Testis (tissue), 2 donors: Measurements from ENCODE around the gene UQCRH.

Source experiments
- POLR2A ChIP-seq: fragments of 450-650 bp; IDR thresholded peaks from one replicate; pipeline ENCODE4 v1.6.1; 2017; ENCODE audit warnings: antibody characterized with exemption, mild to moderate bottlenecking, moderate library complexity
- TF ChIP-seq, protein P1 (sequence below), 3 experiments: fragments of 450-650 bp in 2 of 3; fragments of 200-600 bp in 1 of 3; sonication (generic) in 1 of 3; IDR thresholded peaks; one replicate each; pipeline ENCODE4 v1.5.1; 2016 to 2019; ENCODE audit warnings: antibody characterized with exemption in 3 of 3, mild to moderate bottlenecking in 2 of 3, moderate library complexity in 1 of 3

DNA sequence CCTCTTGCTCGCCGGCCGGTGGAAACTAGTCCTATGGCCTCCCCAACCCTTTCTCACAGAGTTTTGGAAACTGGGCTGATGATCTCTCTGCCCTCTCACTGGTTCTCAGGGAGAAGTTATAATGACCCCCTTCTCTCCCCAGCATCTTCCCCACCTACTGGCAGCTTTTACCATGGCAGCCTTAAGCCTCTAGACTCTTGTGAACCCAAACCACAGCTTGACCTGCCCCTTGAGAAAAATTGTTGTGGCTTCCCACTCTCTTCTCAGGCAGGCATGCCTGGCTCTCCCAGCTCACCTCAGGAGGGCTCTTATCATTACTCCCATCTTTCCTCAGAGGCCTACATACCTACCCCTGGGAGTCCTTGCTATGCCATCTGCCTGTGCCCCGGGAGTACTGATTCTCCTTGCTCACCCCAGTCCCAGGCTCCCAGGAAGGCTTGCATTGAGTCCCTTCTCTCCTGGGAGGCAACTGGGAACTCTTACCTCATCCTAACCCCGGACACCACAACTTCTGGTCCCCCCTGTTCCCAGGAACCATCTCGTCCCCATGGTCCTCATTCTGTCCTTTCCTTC lies 38.7 kb downstream of the UQCRH start:
- TF ChIP-seq, protein P1, sequence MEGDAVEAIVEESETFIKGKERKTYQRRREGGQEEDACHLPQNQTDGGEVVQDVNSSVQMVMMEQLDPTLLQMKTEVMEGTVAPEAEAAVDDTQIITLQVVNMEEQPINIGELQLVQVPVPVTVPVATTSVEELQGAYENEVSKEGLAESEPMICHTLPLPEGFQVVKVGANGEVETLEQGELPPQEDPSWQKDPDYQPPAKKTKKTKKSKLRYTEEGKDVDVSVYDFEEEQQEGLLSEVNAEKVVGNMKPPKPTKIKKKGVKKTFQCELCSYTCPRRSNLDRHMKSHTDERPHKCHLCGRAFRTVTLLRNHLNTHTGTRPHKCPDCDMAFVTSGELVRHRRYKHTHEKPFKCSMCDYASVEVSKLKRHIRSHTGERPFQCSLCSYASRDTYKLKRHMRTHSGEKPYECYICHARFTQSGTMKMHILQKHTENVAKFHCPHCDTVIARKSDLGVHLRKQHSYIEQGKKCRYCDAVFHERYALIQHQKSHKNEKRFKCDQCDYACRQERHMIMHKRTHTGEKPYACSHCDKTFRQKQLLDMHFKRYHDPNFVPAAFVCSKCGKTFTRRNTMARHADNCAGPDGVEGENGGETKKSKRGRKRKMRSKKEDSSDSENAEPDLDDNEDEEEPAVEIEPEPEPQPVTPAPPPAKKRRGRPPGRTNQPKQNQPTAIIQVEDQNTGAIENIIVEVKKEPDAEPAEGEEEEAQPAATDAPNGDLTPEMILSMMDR (IDR thresholded peaks at IDR 0.05) = peak; percentile 2 to 13 (median 12)
- no peak for TF ChIP-seq POLR2A
